Astrocyte (in vitro differentiated cells and primary cell): ENCODE data around the gene CSK. TPM values are rescaled to one million over a fixed set of nuclear protein-coding genes. Genes with fewer than 3 reads are reported as not detected.

ENCODE experiments used
- DNase-seq: peaks from one replicate; pipeline ENCODE4 v3.0.0-alpha.2; 2010; ENCODE audit warnings: low read depth
- FAIRE-seq: peaks from 2 replicates; lab custom pipeline; 2011; peaks lifted over from hg19 to GRCh38; lab: Jason Lieb, UNC
- H2AFZ ChIP-seq: 2 replicates; pipeline ENCODE4 v1.6.0; 2012; ENCODE audit warnings: low read depth, low read length, inconsistent platforms
- H3K27ac ChIP-seq: 2 replicates; pipeline ENCODE4 v1.5.1; 2011; ENCODE audit warnings: low read depth, low read length, inconsistent platforms
- H3K27me3 ChIP-seq: 2 replicates; pipeline ENCODE4 v1.6.0; 2011; ENCODE audit warnings: low read length, inconsistent platforms; ENCODE audit not compliant: insufficient read depth
- H3K36me3 ChIP-seq: 2 replicates; pipeline ENCODE4 v1.5.1; 2011; ENCODE audit warnings: low read length, inconsistent platforms; ENCODE audit not compliant: insufficient read depth
- H3K4me1 ChIP-seq: 2 replicates; pipeline ENCODE4 v1.5.1; 2011; ENCODE audit warnings: low read length, inconsistent platforms; ENCODE audit not compliant: insufficient read depth
- H3K4me2 ChIP-seq: 2 replicates; pipeline ENCODE4 v1.6.0; 2012; ENCODE audit warnings: low read length, inconsistent platforms
- H3K4me3 ChIP-seq: 2 replicates; pipeline ENCODE4 v1.5.1; 2011; ENCODE audit warnings: low read depth, mild to moderate bottlenecking, low read length, inconsistent platforms; ENCODE audit not compliant: insufficient read depth
- H3K79me2 ChIP-seq: 2 replicates; pipeline ENCODE4 v1.6.0; 2012; ENCODE audit warnings: mild to moderate bottlenecking, low read length, inconsistent platforms; ENCODE audit not compliant: insufficient read depth
- H3K9ac ChIP-seq: 2 replicates; pipeline ENCODE4 v1.6.0; 2012; ENCODE audit warnings: mild to moderate bottlenecking, low read length, inconsistent platforms
- H3K9me3 ChIP-seq: 2 replicates; pipeline ENCODE4 v1.5.1; 2012; ENCODE audit warnings: low read depth, mild to moderate bottlenecking, low read length, inconsistent platforms; ENCODE audit not compliant: insufficient read depth
- H4K20me1 ChIP-seq: 2 replicates; pipeline ENCODE4 v1.6.0; 2012; ENCODE audit warnings: low read length, inconsistent platforms; ENCODE audit not compliant: insufficient read depth
- H3K27ac Mint-ChIP-seq: one replicate; pipeline ENCODE4 v1.8.0; 2021; ENCODE audit warnings: mild to moderate bottlenecking, mixed read lengths; ENCODE audit not compliant: unreplicated experiment
- H3K27me3 Mint-ChIP-seq: one replicate; pipeline ENCODE4 v1.8.0; 2021; ENCODE audit warnings: low read depth, mixed read lengths; ENCODE audit not compliant: unreplicated experiment
- H3K36me3 Mint-ChIP-seq: one replicate; pipeline ENCODE4 v1.8.0; 2021; ENCODE audit warnings: low read depth, mixed read lengths; ENCODE audit not compliant: unreplicated experiment
- H3K4me1 Mint-ChIP-seq: one replicate; pipeline ENCODE4 v1.8.0; 2021; ENCODE audit warnings: low read depth, mixed read lengths; ENCODE audit not compliant: unreplicated experiment
- H3K4me3 Mint-ChIP-seq: one replicate; pipeline ENCODE4 v1.8.0; 2021; ENCODE audit warnings: mild to moderate bottlenecking, moderate library complexity, mixed read lengths; ENCODE audit not compliant: unreplicated experiment
- H3K9me3 Mint-ChIP-seq: one replicate; pipeline ENCODE4 v1.8.0; 2021; ENCODE audit warnings: mild to moderate bottlenecking, mixed read lengths; ENCODE audit not compliant: unreplicated experiment
- CTCF ChIP-seq: IDR thresholded peaks from 2 replicates; pipeline ENCODE4 v1.5.1; 2011; ENCODE audit warnings: low read depth, mild to moderate bottlenecking, inconsistent platforms, low read length, moderate library complexity; ENCODE audit not compliant: insufficient read depth
- EZH2 ChIP-seq: IDR thresholded peaks from 2 replicates; pipeline ENCODE4 v1.6.1; 2012; ENCODE audit warnings: mild to moderate bottlenecking, low read length, inconsistent platforms; ENCODE audit not compliant: insufficient read depth
- total RNA-seq: library from RNA; stranded (reverse); gene quantifications from 2 replicates; pipeline ENCODE4 v1.2.1, GENCODE V29; 2021

The CSK gene
- total RNA-seq, 1 donor from 2014 or later: 49.8 TPM

GRCh38 chr15:74798388-74799254 lies 16.7 kb downstream of the CSK start:
- DNase-seq: no peak
- no peaks in the 10 kb centered on the region for H3K9me3 ChIP-seq
- H3K9ac ChIP-seq: no peak overlapping the region
- no peak overlapping the region for H3K27ac Mint-ChIP-seq
- no peak overlapping the region for H3K4me2 ChIP-seq
- TF ChIP-seq EZH2 (no peak), CTCF (no peak)
- no peak overlapping the region for H3K4me3 ChIP-seq
- H3K36me3 ChIP-seq: peaks cover 6% of the 10 kb centered on the region
- peaks cover 53% of the 10 kb centered on the region for H3K79me2 ChIP-seq
- FAIRE-seq: no peak
- H3K9me3 Mint-ChIP-seq: no peaks in the 10 kb centered on the region
- peaks cover 68% of the 10 kb centered on the region for H4K20me1 ChIP-seq
- peaks cover 2% of the 10 kb centered on the region for H3K36me3 Mint-ChIP-seq
- no peaks in the 10 kb centered on the region for H3K27me3 ChIP-seq
- H3K27me3 Mint-ChIP-seq: no peaks in the 10 kb centered on the region
- H3K4me1 ChIP-seq: no peaks in the 10 kb centered on the region
- no peak overlapping the region for H3K27ac ChIP-seq
- H2AFZ ChIP-seq: no peak overlapping the region
- peaks cover 6% of the 10 kb centered on the region for H3K4me1 Mint-ChIP-seq
- H3K4me3 Mint-ChIP-seq: peak overlapping the region; percentile 50

- Mint-ChIP-seq H3K4me3 (no peak overlapping the region), H3K27me3 (no peaks in the 10 kb centered on the region), H3K27ac (no peak overlapping the region), H3K4me1 (peaks cover 6% of the 10 kb centered on the region), H3K36me3 (peaks cover 2% of the 10 kb centered on the region), H3K9me3 (no peaks in the 10 kb centered on the region)
- FAIRE-seq (no peak), DNase-seq (no peak)
- H3K27ac ChIP-seq: no peak overlapping the region
- peaks cover 6% of the 10 kb centered on the region for H3K36me3 ChIP-seq
- H3K4me2 ChIP-seq: no peak overlapping the region
- no peaks in the 10 kb centered on the region for H3K9me3 ChIP-seq
- peaks cover 63% of the 10 kb centered on the region for H4K20me1 ChIP-seq
- H3K9ac ChIP-seq: no peak overlapping the region
- no peak overlapping the region for H3K4me3 ChIP-seq
- H3K79me2 ChIP-seq: peaks cover 47% of the 10 kb centered on the region
- H2AFZ ChIP-seq: no peak overlapping the region
- no peaks in the 10 kb centered on the region for H3K4me1 ChIP-seq
- H3K27me3 ChIP-seq: no peaks in the 10 kb centered on the region
- TF ChIP-seq CTCF (no peak), EZH2 (no peak)
These were observed 17.5 kb downstream of the CSK start for GRCh38 chr15:74799255-74799855.
